Measurements from ENCODE around the gene KANK4.

DNA sequence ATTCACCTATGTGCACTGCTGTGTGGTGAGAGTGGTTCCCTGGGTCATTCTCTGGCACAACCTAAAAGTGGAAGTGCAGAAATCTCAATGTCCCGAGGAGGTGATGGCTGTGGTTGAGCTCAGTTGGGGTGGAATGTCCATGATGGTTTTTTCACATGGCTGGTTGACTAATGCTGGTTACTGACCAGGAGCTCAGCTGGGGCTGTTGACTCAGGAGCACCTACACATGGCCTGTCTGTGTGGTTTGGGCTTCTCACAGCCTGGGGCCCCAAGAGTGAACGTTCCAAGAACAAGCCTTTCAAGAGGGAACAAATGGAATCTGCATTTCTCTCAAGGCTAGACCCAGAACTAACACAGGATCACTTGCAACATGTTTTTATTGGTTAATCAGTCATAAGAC is 6.4 kb upstream of the KANK4 start:
- no peak for TF ChIP-seq CTCF (IDR thresholded peaks at IDR 0.05)
- TF ChIP-seq EZH2 (IDR thresholded peaks at IDR 0.05; ENCODE audit: borderline replicate concordance, insufficient read depth, low read depth, low read length, poor library complexity, severe bottlenecking) = no peak

Data from B cell (primary cell).